H9 (cell line): ENCODE measurements around the gene THAP9. TPM values are rescaled to one million over a fixed set of nuclear protein-coding genes. Genes with fewer than 3 reads are reported as not detected.

ENCODE experiments used
- DNase-seq: peaks from one replicate; pipeline ENCODE4 v3.0.0-alpha.2; 2017
- H2AFZ ChIP-seq: one replicate; pipeline ENCODE4 v1.6.1; 2013; ENCODE audit warnings: mild to moderate bottlenecking, low read length, control low read depth, moderate library complexity
- H2AK5ac ChIP-seq: 2 replicates; pipeline ENCODE4 v1.6.1; 2013; ENCODE audit warnings: low read length, control low read depth, mixed read lengths; ENCODE audit not compliant: insufficient read length
- H2BK120ac ChIP-seq: one replicate; pipeline ENCODE4 v1.6.1; 2013; ENCODE audit warnings: low read depth, mild to moderate bottlenecking, low read length, control low read depth, inconsistent platforms; ENCODE audit not compliant: poor library complexity, severe bottlenecking
- H2BK12ac ChIP-seq: 2 replicates; pipeline ENCODE4 v1.6.1; 2013; ENCODE audit warnings: low read length, control low read depth, mixed read lengths, low read depth; ENCODE audit not compliant: insufficient read length
- H2BK15ac ChIP-seq: 2 replicates; pipeline ENCODE4 v1.6.1; 2013; ENCODE audit warnings: low read depth, low read length, control low read depth
- H2BK20ac ChIP-seq: one replicate; pipeline ENCODE4 v1.6.1; 2013; ENCODE audit warnings: low read depth, mild to moderate bottlenecking, low read length, control low read depth, inconsistent platforms; ENCODE audit not compliant: poor library complexity, severe bottlenecking
- H2BK5ac ChIP-seq: 2 replicates; pipeline ENCODE4 v1.6.1; 2013; ENCODE audit warnings: low read length, control low read depth, mixed read lengths; ENCODE audit not compliant: insufficient read length
- H3K14ac ChIP-seq: 2 replicates; pipeline ENCODE4 v1.6.1; 2013; ENCODE audit warnings: low read length, control low read depth; ENCODE audit not compliant: insufficient read depth
- H3K18ac ChIP-seq: 2 replicates; pipeline ENCODE4 v1.6.1; 2013; ENCODE audit warnings: low read depth, mild to moderate bottlenecking, mixed read lengths, low read length, control low read depth; ENCODE audit not compliant: insufficient read length
- H3K23ac ChIP-seq: 2 replicates; pipeline ENCODE4 v1.6.1; 2013; ENCODE audit warnings: low read length, control low read depth, mixed read lengths, low read depth; ENCODE audit not compliant: insufficient read length
- H3K23me2 ChIP-seq: 2 replicates; pipeline ENCODE4 v1.6.1; 2013; ENCODE audit warnings: low read depth, mild to moderate bottlenecking, mixed read lengths, low read length, control low read depth; ENCODE audit not compliant: insufficient read length, poor library complexity, severe bottlenecking
- H3K27ac ChIP-seq: 2 replicates; pipeline ENCODE4 v1.5.1; 2013; ENCODE audit warnings: low read length, control low read depth, mixed read lengths, low read depth; ENCODE audit not compliant: insufficient read length
- H3K27me3 ChIP-seq: 2 replicates; pipeline ENCODE4 v1.6.1; 2013; ENCODE audit warnings: low read length, control low read depth, inconsistent platforms; ENCODE audit not compliant: insufficient read depth
- H3K4ac ChIP-seq: 2 replicates; pipeline ENCODE4 v1.6.1; 2013; ENCODE audit warnings: low read depth, mild to moderate bottlenecking, control low read depth, inconsistent platforms, low read length, moderate library complexity
- H3K4me1 ChIP-seq: 2 replicates; pipeline ENCODE4 v1.6.1; 2013; ENCODE audit warnings: low read length, control low read depth, inconsistent platforms; ENCODE audit not compliant: insufficient read depth
- H3K4me2 ChIP-seq: 2 replicates; pipeline ENCODE4 v1.6.1; 2013; ENCODE audit warnings: low read length, control low read depth, mixed read lengths; ENCODE audit not compliant: insufficient read length, insufficient read depth
- H3K56ac ChIP-seq: 2 replicates; pipeline ENCODE4 v1.6.1; 2013; ENCODE audit warnings: low read depth, mild to moderate bottlenecking, mixed read lengths, low read length, control low read depth; ENCODE audit not compliant: insufficient read length
- H3K79me1 ChIP-seq: 2 replicates; pipeline ENCODE4 v1.6.1; 2013; ENCODE audit warnings: low read depth, mild to moderate bottlenecking, moderate library complexity, low read length, control low read depth, inconsistent platforms; ENCODE audit not compliant: insufficient read depth, poor library complexity, severe bottlenecking
- H3K79me2 ChIP-seq: 2 replicates; pipeline ENCODE4 v1.6.1; 2013; ENCODE audit warnings: low read length, control low read depth, inconsistent platforms; ENCODE audit not compliant: insufficient read depth
- H3K9ac ChIP-seq: 2 replicates; pipeline ENCODE4 v1.6.1; 2013; ENCODE audit warnings: low read length, control low read depth, mixed read lengths; ENCODE audit not compliant: insufficient read length; ENCODE audit errors: extremely low read depth
- H3K9me3 ChIP-seq: one replicate; pipeline ENCODE4 v1.6.1; 2013; ENCODE audit warnings: low read depth, low read length, inconsistent platforms; ENCODE audit not compliant: control insufficient read depth
- H3T11ph ChIP-seq: one replicate; pipeline ENCODE4 v1.6.1; 2013; ENCODE audit warnings: mild to moderate bottlenecking, low read length, control low read depth, inconsistent platforms
- H4K20me1 ChIP-seq: one replicate; pipeline ENCODE4 v1.6.1; 2013; ENCODE audit not compliant: control insufficient read depth, insufficient read length, insufficient read depth
- H4K5ac ChIP-seq: 2 replicates; pipeline ENCODE4 v1.6.1; 2013; ENCODE audit warnings: low read depth, mild to moderate bottlenecking, mixed read lengths, low read length, control low read depth; ENCODE audit not compliant: insufficient read length
- H4K8ac ChIP-seq: replicated peaks from 2 replicates; pipeline ENCODE4 v1.6.1; 2013; ENCODE audit warnings: low read length, control low read depth, mixed read lengths, low read depth; ENCODE audit not compliant: insufficient read length
- H4K91ac ChIP-seq: 2 replicates; pipeline ENCODE4 v1.6.1; 2013; ENCODE audit warnings: low read depth, mild to moderate bottlenecking, moderate library complexity, mixed read lengths, low read length, control low read depth; ENCODE audit not compliant: insufficient read length
- H3K27ac Mint-ChIP-seq, 3 experiments: 2 replicates in 2 of 3; 3 replicates in 1 of 3; pipeline ENCODE4 v1.8.0; 2020 to 2021; ENCODE audit warnings: mixed read lengths in 3 of 3, mild to moderate bottlenecking in 1 of 3, moderate library complexity in 1 of 3
- H3K27me3 Mint-ChIP-seq: 2 replicates; pipeline ENCODE4 v1.8.0; 2021; ENCODE audit warnings: low read depth, mild to moderate bottlenecking, moderate library complexity, mixed read lengths
- H3K36me3 Mint-ChIP-seq, 3 experiments: 2 replicates in 2 of 3; 3 replicates in 1 of 3; pipeline ENCODE4 v1.8.0; 2020 to 2021; ENCODE audit warnings: low read depth in 3 of 3, mixed read lengths in 3 of 3; ENCODE audit not compliant: insufficient read depth in 1 of 3
- H3K4me1 Mint-ChIP-seq, 2 experiments: 2 replicates each; pipeline ENCODE4 v1.8.0; 2020; ENCODE audit warnings: mixed read lengths in 2 of 2
- H3K4me3 Mint-ChIP-seq, 2 experiments: 2 replicates in 1 of 2; 3 replicates in 1 of 2; pipeline ENCODE4 v1.8.0; 2020 to 2021; ENCODE audit warnings: mild to moderate bottlenecking in 2 of 2, mixed read lengths in 2 of 2, moderate library complexity in 1 of 2
- H3K9me3 Mint-ChIP-seq, 2 experiments: 2 replicates in 1 of 2; 3 replicates in 1 of 2; pipeline ENCODE4 v1.8.0; 2020; ENCODE audit warnings: mild to moderate bottlenecking in 2 of 2, mixed read lengths in 2 of 2, moderate library complexity in 1 of 2
- total RNA-seq: library from RNA; stranded (reverse); gene quantifications from 2 replicates; pipeline ENCODE4 v1.2.1, GENCODE V29; 2021
- TF ChIP-seq, protein P1 (sequence below): fragments of 200-600 bp; sonication (generic); conservative IDR thresholded peaks from 3 replicates; pipeline ENCODE4 v1.8.0; 2021; ENCODE audit warnings: antibody characterized with exemption, mild to moderate bottlenecking

Gene THAP9
- total RNA-seq, 1 experiment from 2014 or later, result 14.8 TPM

DNA sequence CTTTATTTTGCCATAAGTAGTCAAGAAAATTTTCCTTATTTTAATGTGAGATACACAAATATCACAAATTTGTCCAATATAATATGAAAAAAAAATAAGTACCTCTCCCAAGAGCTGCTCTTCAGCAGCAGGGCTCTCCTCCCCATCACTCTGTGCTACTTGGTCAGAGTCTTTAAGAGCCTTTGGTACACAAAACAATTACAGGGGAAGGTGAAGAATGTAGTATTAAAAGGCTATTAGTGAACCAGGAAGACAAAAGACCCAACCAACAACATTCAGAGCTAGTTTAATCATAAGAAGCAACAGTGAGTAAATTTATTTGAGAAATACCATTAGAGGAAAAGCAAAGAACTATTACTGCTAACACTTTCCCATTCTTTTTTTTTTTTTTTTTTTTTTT, 39.0 kb upstream of the THAP9 start:
- no peak overlapping the region for H3K27ac ChIP-seq

More for the DNA sequence above, 39.0 kb upstream of the THAP9 start:
- Histone ChIP-seq H2BK120ac (no peak overlapping the region), H3K79me1 (no peaks in the 10 kb centered on the region), H4K91ac (no peak overlapping the region), H3T11ph (no peak overlapping the region), H2BK5ac (no peak overlapping the region), H3K27me3 (no peaks in the 10 kb centered on the region), H2AK5ac (no peak overlapping the region), H3K23ac (no peak overlapping the region), H3K4me1 (no peaks in the 10 kb centered on the region), H3K14ac (no peak overlapping the region), H3K9ac (no peak overlapping the region), H4K20me1 (no peaks in the 10 kb centered on the region), H2BK12ac (no peak overlapping the region), H4K8ac (no peak overlapping the region), H3K23me2 (no peaks in the 10 kb centered on the region), H3K4ac (no peak overlapping the region), H3K56ac (no peak overlapping the region), H3K4me2 (no peak overlapping the region), H2BK20ac (no peak overlapping the region), H3K18ac (no peak overlapping the region), H2AFZ (no peak overlapping the region), H2BK15ac (no peak overlapping the region), H3K79me2 (no peaks in the 10 kb centered on the region), H4K5ac (no peak overlapping the region), H3K9me3 (no peaks in the 10 kb centered on the region)
- peaks cover 20 to 61% (median 61%) of the 10 kb centered on the region in 3 experiments; a peak in 6 of 7 replicates for H3K36me3 Mint-ChIP-seq
- no peaks in the 10 kb centered on the region for H3K4me1 Mint-ChIP-seq
- H3K27me3 Mint-ChIP-seq, result no peaks in the 10 kb centered on the region
- no peak for DNase-seq
- H3K9me3 Mint-ChIP-seq, result no peaks in the 10 kb centered on the region
- TF ChIP-seq, protein P1, sequence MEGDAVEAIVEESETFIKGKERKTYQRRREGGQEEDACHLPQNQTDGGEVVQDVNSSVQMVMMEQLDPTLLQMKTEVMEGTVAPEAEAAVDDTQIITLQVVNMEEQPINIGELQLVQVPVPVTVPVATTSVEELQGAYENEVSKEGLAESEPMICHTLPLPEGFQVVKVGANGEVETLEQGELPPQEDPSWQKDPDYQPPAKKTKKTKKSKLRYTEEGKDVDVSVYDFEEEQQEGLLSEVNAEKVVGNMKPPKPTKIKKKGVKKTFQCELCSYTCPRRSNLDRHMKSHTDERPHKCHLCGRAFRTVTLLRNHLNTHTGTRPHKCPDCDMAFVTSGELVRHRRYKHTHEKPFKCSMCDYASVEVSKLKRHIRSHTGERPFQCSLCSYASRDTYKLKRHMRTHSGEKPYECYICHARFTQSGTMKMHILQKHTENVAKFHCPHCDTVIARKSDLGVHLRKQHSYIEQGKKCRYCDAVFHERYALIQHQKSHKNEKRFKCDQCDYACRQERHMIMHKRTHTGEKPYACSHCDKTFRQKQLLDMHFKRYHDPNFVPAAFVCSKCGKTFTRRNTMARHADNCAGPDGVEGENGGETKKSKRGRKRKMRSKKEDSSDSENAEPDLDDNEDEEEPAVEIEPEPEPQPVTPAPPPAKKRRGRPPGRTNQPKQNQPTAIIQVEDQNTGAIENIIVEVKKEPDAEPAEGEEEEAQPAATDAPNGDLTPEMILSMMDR, result no peak
- no peak overlapping the region for H3K27ac Mint-ChIP-seq
- no peak overlapping the region for H3K4me3 Mint-ChIP-seq
